ENCODE data around the gene HLA-DOB.

DNA sequence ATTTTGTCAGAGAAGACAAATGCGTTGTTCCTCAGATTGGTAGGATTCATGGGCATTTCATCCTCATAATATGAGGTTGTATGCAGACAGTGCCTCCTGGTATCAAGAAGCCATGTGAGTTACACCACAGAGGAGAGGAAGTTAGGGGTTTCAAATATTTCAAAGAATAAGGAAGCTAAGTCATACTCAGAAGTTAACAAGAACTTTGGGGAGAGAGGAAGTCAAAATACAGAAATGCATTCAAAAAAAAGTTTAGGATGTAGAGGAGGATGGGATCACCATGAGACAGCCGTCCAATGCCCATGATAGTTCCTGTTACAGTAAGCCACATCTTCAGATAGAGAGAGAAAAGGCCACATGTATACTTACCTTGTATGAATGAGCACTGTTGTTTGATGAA is 22.3 kb downstream of the HLA-DOB start:
- TF ChIP-seq, protein P1, sequence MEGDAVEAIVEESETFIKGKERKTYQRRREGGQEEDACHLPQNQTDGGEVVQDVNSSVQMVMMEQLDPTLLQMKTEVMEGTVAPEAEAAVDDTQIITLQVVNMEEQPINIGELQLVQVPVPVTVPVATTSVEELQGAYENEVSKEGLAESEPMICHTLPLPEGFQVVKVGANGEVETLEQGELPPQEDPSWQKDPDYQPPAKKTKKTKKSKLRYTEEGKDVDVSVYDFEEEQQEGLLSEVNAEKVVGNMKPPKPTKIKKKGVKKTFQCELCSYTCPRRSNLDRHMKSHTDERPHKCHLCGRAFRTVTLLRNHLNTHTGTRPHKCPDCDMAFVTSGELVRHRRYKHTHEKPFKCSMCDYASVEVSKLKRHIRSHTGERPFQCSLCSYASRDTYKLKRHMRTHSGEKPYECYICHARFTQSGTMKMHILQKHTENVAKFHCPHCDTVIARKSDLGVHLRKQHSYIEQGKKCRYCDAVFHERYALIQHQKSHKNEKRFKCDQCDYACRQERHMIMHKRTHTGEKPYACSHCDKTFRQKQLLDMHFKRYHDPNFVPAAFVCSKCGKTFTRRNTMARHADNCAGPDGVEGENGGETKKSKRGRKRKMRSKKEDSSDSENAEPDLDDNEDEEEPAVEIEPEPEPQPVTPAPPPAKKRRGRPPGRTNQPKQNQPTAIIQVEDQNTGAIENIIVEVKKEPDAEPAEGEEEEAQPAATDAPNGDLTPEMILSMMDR (IDR thresholded peaks at IDR 0.05; ENCODE audit: insufficient read depth, low read length, poor library complexity, severe bottlenecking): no peak
- TF ChIP-seq EZH2phosphoT487 (conservative IDR thresholded peaks at IDR 0.05; ENCODE audit: low read length): no peak

Data from SU-DHL-6 (cell line).